ENCODE measurements around the gene TNNI3. TPM values are rescaled to one million over a fixed set of nuclear protein-coding genes. Genes with fewer than 3 reads are reported as not detected.

Gene TNNI3
- total RNA-seq, 1 donor = not detected

GRCh38 chr19:55161571-55162322 lies 4.2 kb upstream of the TNNI3 start:
- peaks cover 27% of the 10 kb centered on the region for H3K27me3 ChIP-seq (ENCODE audit: insufficient read depth, low read length)
- no peak overlapping the region for H3K4me2 ChIP-seq (ENCODE audit: insufficient read depth, low read length)
- no peak overlapping the region for H2AFZ ChIP-seq (ENCODE audit: low read length)
- no peak for TF ChIP-seq CTCF (IDR thresholded peaks at IDR 0.05; ENCODE audit: extremely low read depth, low read depth, low read length)
- H3K27ac ChIP-seq (ENCODE audit: low read depth, low read length) = no peak overlapping the region
- H4K20me1 ChIP-seq (ENCODE audit: insufficient read depth, low read length) = no peaks in the 10 kb centered on the region
- no peaks in the 10 kb centered on the region for H3K9me3 ChIP-seq (ENCODE audit: low read depth, low read length)
- H3K4me1 ChIP-seq (ENCODE audit: insufficient read depth, low read length) = peaks cover under 1% of the 10 kb centered on the region
- H3K36me3 ChIP-seq (ENCODE audit: insufficient read depth, low read length) = no peaks in the 10 kb centered on the region
- no peak overlapping the region for H3K4me3 ChIP-seq (ENCODE audit: insufficient read depth, low read length)
- no peaks in the 10 kb centered on the region for H3K79me2 ChIP-seq (ENCODE audit: insufficient read depth, low read length)
- peak; percentile 52 for DNase-seq (ENCODE audit: insufficient read length, low spot score, missing footprints)

- no peak for TF ChIP-seq CTCF (IDR thresholded peaks at IDR 0.05; ENCODE audit: extremely low read depth, low read depth, low read length)
- H3K27ac ChIP-seq (ENCODE audit: low read depth, low read length) = no peak overlapping the region
- H3K36me3 ChIP-seq (ENCODE audit: insufficient read depth, low read length) = no peaks in the 10 kb centered on the region
- no peaks in the 10 kb centered on the region for H3K4me1 ChIP-seq (ENCODE audit: insufficient read depth, low read length)
- H2AFZ ChIP-seq (ENCODE audit: low read length) = no peak overlapping the region
- no peaks in the 10 kb centered on the region for H3K9me3 ChIP-seq (ENCODE audit: low read depth, low read length)
- H3K79me2 ChIP-seq (ENCODE audit: insufficient read depth, low read length) = no peaks in the 10 kb centered on the region
- peak; percentile 58 for DNase-seq (ENCODE audit: insufficient read length, low spot score, missing footprints)
- no peak overlapping the region for H3K4me3 ChIP-seq (ENCODE audit: insufficient read depth, low read length)
- no peaks in the 10 kb centered on the region for H4K20me1 ChIP-seq (ENCODE audit: insufficient read depth, low read length)
- peaks cover 35% of the 10 kb centered on the region for H3K27me3 ChIP-seq (ENCODE audit: insufficient read depth, low read length)
- H3K4me2 ChIP-seq (ENCODE audit: insufficient read depth, low read length) = no peak overlapping the region
Observed at GRCh38 chr19:55160986-55161365, 3.4 kb upstream of the TNNI3 start.

- no peaks in the 10 kb centered on the region for H3K9me3 ChIP-seq (ENCODE audit: low read depth, low read length)
- no peak overlapping the region for H2AFZ ChIP-seq (ENCODE audit: low read length)
- peak; percentile 100 for DNase-seq (ENCODE audit: insufficient read length, low spot score, missing footprints)
- H3K4me3 ChIP-seq (ENCODE audit: insufficient read depth, low read length) = no peak overlapping the region
- H4K20me1 ChIP-seq (ENCODE audit: insufficient read depth, low read length) = no peaks in the 10 kb centered on the region
- H3K27ac ChIP-seq (ENCODE audit: low read depth, low read length) = no peak overlapping the region
- peak; percentile 80 for TF ChIP-seq CTCF (IDR thresholded peaks at IDR 0.05; ENCODE audit: extremely low read depth, low read depth, low read length)
- no peaks in the 10 kb centered on the region for H3K79me2 ChIP-seq (ENCODE audit: insufficient read depth, low read length)
- no peak overlapping the region for H3K4me2 ChIP-seq (ENCODE audit: insufficient read depth, low read length)
- H3K36me3 ChIP-seq (ENCODE audit: insufficient read depth, low read length) = no peaks in the 10 kb centered on the region
- H3K27me3 ChIP-seq (ENCODE audit: insufficient read depth, low read length) = peaks cover 36% of the 10 kb centered on the region
- H3K4me1 ChIP-seq (ENCODE audit: insufficient read depth, low read length) = no peaks in the 10 kb centered on the region
Observed at GRCh38 chr19:55160128-55160985, 2.8 kb upstream of the TNNI3 start.
